ENCODE measurements around the gene LZTS2. TPM values are rescaled to one million over a fixed set of nuclear protein-coding genes. Genes with fewer than 3 reads are reported as not detected.

Gene LZTS2
- polyA plus RNA-seq, 10 donors, result 37.8 to 59.7 (median 52.7) TPM

GRCh38 chr10:101047961-101048892 lies 48.6 kb downstream of the LZTS2 start:
- DNase-seq, result no peak

- DNase-seq, result peak in 2 of 3 donors; percentile 49 to 64
Measured at GRCh38 chr10:101050208-101051069, 50.8 kb downstream of the LZTS2 start.

GRCh38 chr10:101052285-101052684 lies 52.7 kb downstream of the LZTS2 start:
- no peak for DNase-seq

- no peak for DNase-seq
Measured at GRCh38 chr10:101053516-101053915, 53.9 kb downstream of the LZTS2 start.

GRCh38 chr10:101054351-101054750 lies 54.7 kb downstream of the LZTS2 start:
- no peak for DNase-seq

GRCh38 chr10:101054876-101055275 lies 55.3 kb downstream of the LZTS2 start:
- no peak for DNase-seq

GRCh38 chr10:101055411-101055810 lies 55.8 kb downstream of the LZTS2 start:
- no peak for DNase-seq

GRCh38 chr10:101056365-101057151 lies 57.0 kb downstream of the LZTS2 start:
- DNase-seq, result no peak

Other genes starting within 250 kb of the LZTS2 start
- gene SLF2, start 86.8 kb upstream of the LZTS2 start, polyA plus RNA-seq (ENCODE audit: insufficient read length in 10 of 10), result 100 to 1,000 TPM in 1 of 10 donors, 10 to 100 TPM in 9; 51.3 to 101 (median 74.4) TPM
- gene SEMA4G, start 30.3 kb upstream of the LZTS2 start, polyA plus RNA-seq (ENCODE audit: insufficient read length in 10 of 10), result 10 to 100 TPM in 2 of 10 donors, 1 to 10 TPM in 8; 5.6 to 11.4 (median 7.0) TPM
- 10 to 100 TPM; 56.1 to 74.6 (median 65.6) TPM for gene MRPL43, start 12.3 kb upstream of the LZTS2 start, polyA plus RNA-seq (ENCODE audit: insufficient read length in 10 of 10)
- gene TWNK, start 12.3 kb upstream of the LZTS2 start, polyA plus RNA-seq (ENCODE audit: insufficient read length in 10 of 10), result 10 to 100 TPM in 3 of 10 donors, 1 to 10 TPM in 7; 7.1 to 15.4 (median 9.5) TPM
- 1 to 10 TPM in 7 of 10 donors, under 1 TPM in 3; 0.43 to 1.5 (median 1.2) TPM for gene PDZD7, start 31.3 kb downstream of the LZTS2 start, polyA plus RNA-seq (ENCODE audit: insufficient read length in 10 of 10)
- gene SFXN3, start 31.4 kb downstream of the LZTS2 start, polyA plus RNA-seq (ENCODE audit: insufficient read length in 10 of 10), result 10 to 100 TPM; 16.6 to 33.6 (median 24.6) TPM
- gene KAZALD1, start 62.2 kb downstream of the LZTS2 start, polyA plus RNA-seq (ENCODE audit: insufficient read length in 10 of 10), result 10 to 100 TPM; 22.4 to 43.8 (median 28.3) TPM
- not detected for gene TLX1, start 131.5 kb downstream of the LZTS2 start, polyA plus RNA-seq (ENCODE audit: insufficient read length in 10 of 10)
- 1 to 10 TPM; 1.1 to 9.5 (median 2.2) TPM for gene LBX1, start 229.7 kb downstream of the LZTS2 start, polyA plus RNA-seq (ENCODE audit: insufficient read length in 10 of 10)